HG02973 (cell line): ENCODE results near the gene SLC25A5.
A peak's percentile ranks its signal among the peaks of the same experiment; 100 is the strongest.
"Not testable (repeated sequence)": the region's sequence is repeated elsewhere in the genome, so short reads cannot be mapped to it uniquely, and the experiment has no call there.

Experiments used
- ATAC-seq: cut with Tn5 transposase; IDR thresholded peaks from one replicate; pipeline ENCODE4 v1.9.1; 2021; ENCODE audit warnings: moderate library complexity; ENCODE audit not compliant: unreplicated experiment

Gene SLC25A5

GRCh38 chrX:119475389-119476101 lies 7.3 kb downstream of the SLC25A5 start:
- no peak for ATAC-seq

- ATAC-seq, result no peak
Measured at GRCh38 chrX:119477812-119478232, 9.6 kb downstream of the SLC25A5 start.

GRCh38 chrX:119478504-119478903 lies 10.3 kb downstream of the SLC25A5 start:
- ATAC-seq, result no peak

GRCh38 chrX:119479845-119480244 lies 11.6 kb downstream of the SLC25A5 start:
- ATAC-seq, result no peak

GRCh38 chrX:119481323-119481801 lies 13.1 kb downstream of the SLC25A5 start:
- no peak for ATAC-seq

GRCh38 chrX:119482041-119482440 lies 13.8 kb downstream of the SLC25A5 start:
- peak; percentile 11 for ATAC-seq

- ATAC-seq, result peak; percentile 81
Measured at GRCh38 chrX:119482481-119483480, 14.5 kb downstream of the SLC25A5 start.

GRCh38 chrX:119486745-119487144 lies 18.5 kb downstream of the SLC25A5 start:
- no peak for ATAC-seq

- not testable (repeated sequence) for ATAC-seq
Measured at GRCh38 chrX:119487766-119488165, 19.5 kb downstream of the SLC25A5 start.

GRCh38 chrX:119488749-119489148 lies 20.5 kb downstream of the SLC25A5 start:
- ATAC-seq, result no peak

GRCh38 chrX:119489212-119490074 lies 21.2 kb downstream of the SLC25A5 start:
- ATAC-seq, result no peak

GRCh38 chrX:119492463-119492862 lies 24.2 kb downstream of the SLC25A5 start:
- no peak for ATAC-seq

- not testable (repeated sequence) for ATAC-seq
Measured at GRCh38 chrX:119493851-119494495, 25.7 kb downstream of the SLC25A5 start.

GRCh38 chrX:119495734-119496726 lies 27.8 kb downstream of the SLC25A5 start:
- no peak for ATAC-seq

- no peak for ATAC-seq
Measured at GRCh38 chrX:119497185-119497584, 28.9 kb downstream of the SLC25A5 start.

GRCh38 chrX:119500061-119500800 lies 32.0 kb downstream of the SLC25A5 start:
- no peak for ATAC-seq

GRCh38 chrX:119501511-119502148 lies 33.4 kb downstream of the SLC25A5 start:
- no peak for ATAC-seq
